HepG2 (cell line): ENCODE data around the gene FLYWCH1. TPM values are rescaled to one million over a fixed set of nuclear protein-coding genes. Genes with fewer than 3 reads are reported as not detected.

ENCODE experiments used
- PTBP1 ChIP-seq: fragments of 200-400 bp; formaldehyde crosslinking; IDR thresholded peaks from 2 replicates; pipeline ENCODE4 v1.6.1; 2018; ENCODE audit warnings: low read length, low read depth; ENCODE audit not compliant: poor library complexity, severe bottlenecking
- SALL2 ChIP-seq: sonication (generic); formaldehyde crosslinking; IDR thresholded peaks from 2 replicates; pipeline ENCODE4 v1.8.1; 2023; ENCODE audit warnings: mild to moderate bottlenecking, missing genetic modification reagents, inconsistent platforms
- SNAPC4 ChIP-seq: sonication (generic); formaldehyde crosslinking; IDR thresholded peaks from 2 replicates; pipeline ENCODE4 v1.4.0; 2020; ENCODE audit warnings: mild to moderate bottlenecking, missing genetic modification reagents
- ZNF687 ChIP-seq: sonication (generic); formaldehyde crosslinking; IDR thresholded peaks from 2 replicates; pipeline ENCODE4 v1.5.1; 2020; ENCODE audit warnings: mild to moderate bottlenecking, missing genetic modification reagents, moderate library complexity
- polyA plus RNA-seq, 8 experiments: library from polyadenylated mRNA; depleted of rRNA in 3 of 8; stranded (reverse) in 7 of 8; unstranded in 1 of 8; fragments of >200 nt; fragmentation: Illumina TruSeq in 4 of 8; extraction: Trizol in 4 of 8; gene quantifications; 2 replicates each; pipeline versions ENCODE4 v1.2.1 to v1.2.3, GENCODE V29; 2011 to 2016; ENCODE audit warnings: low read depth in 4 of 8, missing spikeins in 1 of 8, mixed read lengths in 1 of 8; ENCODE audit not compliant: insufficient read depth in 1 of 8
- total RNA-seq, 5 experiments: library from RNA; depleted of rRNA; stranded (reverse); fragments of >200 nt; fragmentation: Illumina TruSeq; extraction: Trizol; gene quantifications; 2 replicates each; pipeline ENCODE4 v1.2.3, GENCODE V29; 2016; ENCODE audit warnings: low read depth in 1 of 5
- TF ChIP-seq, protein P1 (sequence below): sonication (generic); formaldehyde crosslinking; IDR thresholded peaks from 2 replicates; pipeline ENCODE4 v1.4.0; 2020; ENCODE audit warnings: missing genetic modification reagents
- TF ChIP-seq, protein P2 (sequence below): sonication (generic); formaldehyde crosslinking; conservative IDR thresholded peaks from 2 replicates; pipeline ENCODE4 v1.4.0; 2020; ENCODE audit warnings: missing genetic modification reagents
- TF ChIP-seq, protein P3 (sequence below): sonication (generic); formaldehyde crosslinking; IDR thresholded peaks from 2 replicates; pipeline ENCODE4 v1.5.1; 2020; ENCODE audit warnings: missing genetic modification reagents, mild to moderate bottlenecking, borderline replicate concordance

FLYWCH1 gene
- total and polyA plus RNA-seq, 2 of the 13 experiments (the other 11 are each of a cell fraction or from before 2014, with no cell fraction given) = 7.3 to 12.4 TPM

- TF ChIP-seq, protein P1, sequence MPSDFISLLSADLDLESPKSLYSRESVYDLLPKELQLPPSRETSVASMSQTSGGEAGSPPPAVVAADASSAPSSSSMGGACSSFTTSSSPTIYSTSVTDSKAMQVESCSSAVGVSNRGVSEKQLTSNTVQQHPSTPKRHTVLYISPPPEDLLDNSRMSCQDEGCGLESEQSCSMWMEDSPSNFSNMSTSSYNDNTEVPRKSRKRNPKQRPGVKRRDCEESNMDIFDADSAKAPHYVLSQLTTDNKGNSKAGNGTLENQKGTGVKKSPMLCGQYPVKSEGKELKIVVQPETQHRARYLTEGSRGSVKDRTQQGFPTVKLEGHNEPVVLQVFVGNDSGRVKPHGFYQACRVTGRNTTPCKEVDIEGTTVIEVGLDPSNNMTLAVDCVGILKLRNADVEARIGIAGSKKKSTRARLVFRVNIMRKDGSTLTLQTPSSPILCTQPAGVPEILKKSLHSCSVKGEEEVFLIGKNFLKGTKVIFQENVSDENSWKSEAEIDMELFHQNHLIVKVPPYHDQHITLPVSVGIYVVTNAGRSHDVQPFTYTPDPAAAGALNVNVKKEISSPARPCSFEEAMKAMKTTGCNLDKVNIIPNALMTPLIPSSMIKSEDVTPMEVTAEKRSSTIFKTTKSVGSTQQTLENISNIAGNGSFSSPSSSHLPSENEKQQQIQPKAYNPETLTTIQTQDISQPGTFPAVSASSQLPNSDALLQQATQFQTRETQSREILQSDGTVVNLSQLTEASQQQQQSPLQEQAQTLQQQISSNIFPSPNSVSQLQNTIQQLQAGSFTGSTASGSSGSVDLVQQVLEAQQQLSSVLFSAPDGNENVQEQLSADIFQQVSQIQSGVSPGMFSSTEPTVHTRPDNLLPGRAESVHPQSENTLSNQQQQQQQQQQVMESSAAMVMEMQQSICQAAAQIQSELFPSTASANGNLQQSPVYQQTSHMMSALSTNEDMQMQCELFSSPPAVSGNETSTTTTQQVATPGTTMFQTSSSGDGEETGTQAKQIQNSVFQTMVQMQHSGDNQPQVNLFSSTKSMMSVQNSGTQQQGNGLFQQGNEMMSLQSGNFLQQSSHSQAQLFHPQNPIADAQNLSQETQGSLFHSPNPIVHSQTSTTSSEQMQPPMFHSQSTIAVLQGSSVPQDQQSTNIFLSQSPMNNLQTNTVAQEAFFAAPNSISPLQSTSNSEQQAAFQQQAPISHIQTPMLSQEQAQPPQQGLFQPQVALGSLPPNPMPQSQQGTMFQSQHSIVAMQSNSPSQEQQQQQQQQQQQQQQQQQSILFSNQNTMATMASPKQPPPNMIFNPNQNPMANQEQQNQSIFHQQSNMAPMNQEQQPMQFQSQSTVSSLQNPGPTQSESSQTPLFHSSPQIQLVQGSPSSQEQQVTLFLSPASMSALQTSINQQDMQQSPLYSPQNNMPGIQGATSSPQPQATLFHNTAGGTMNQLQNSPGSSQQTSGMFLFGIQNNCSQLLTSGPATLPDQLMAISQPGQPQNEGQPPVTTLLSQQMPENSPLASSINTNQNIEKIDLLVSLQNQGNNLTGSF = no peak; the same call in 1 of the 2 replicates
- TF ChIP-seq, protein P2, sequence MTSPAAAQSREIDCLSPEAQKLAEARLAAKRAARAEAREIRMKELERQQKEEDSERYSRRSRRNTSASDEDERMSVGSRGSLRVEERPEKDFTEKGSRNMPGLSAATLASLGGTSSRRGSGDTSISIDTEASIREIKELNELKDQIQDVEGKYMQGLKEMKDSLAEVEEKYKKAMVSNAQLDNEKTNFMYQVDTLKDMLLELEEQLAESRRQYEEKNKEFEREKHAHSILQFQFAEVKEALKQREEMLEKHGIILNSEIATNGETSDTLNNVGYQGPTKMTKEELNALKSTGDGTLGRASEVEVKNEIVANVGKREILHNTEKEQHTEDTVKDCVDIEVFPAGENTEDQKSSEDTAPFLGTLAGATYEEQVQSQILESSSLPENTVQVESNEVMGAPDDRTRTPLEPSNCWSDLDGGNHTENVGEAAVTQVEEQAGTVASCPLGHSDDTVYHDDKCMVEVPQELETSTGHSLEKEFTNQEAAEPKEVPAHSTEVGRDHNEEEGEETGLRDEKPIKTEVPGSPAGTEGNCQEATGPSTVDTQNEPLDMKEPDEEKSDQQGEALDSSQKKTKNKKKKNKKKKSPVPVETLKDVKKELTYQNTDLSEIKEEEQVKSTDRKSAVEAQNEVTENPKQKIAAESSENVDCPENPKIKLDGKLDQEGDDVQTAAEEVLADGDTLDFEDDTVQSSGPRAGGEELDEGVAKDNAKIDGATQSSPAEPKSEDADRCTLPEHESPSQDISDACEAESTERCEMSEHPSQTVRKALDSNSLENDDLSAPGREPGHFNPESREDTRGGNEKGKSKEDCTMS (CRISPR knock-in tag) = no peak
- TF ChIP-seq, protein P3, sequence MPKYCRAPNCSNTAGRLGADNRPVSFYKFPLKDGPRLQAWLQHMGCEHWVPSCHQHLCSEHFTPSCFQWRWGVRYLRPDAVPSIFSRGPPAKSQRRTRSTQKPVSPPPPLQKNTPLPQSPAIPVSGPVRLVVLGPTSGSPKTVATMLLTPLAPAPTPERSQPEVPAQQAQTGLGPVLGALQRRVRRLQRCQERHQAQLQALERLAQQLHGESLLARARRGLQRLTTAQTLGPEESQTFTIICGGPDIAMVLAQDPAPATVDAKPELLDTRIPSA = no peak
- TF ChIP-seq SALL2 (CRISPR knock-in tag) (peak; percentile 73; the same call in 1 of the 2 replicates), PTBP1 (no peak), ZNF687 (peak; percentile 71), SNAPC4 (CRISPR knock-in tag) (peak; percentile 70; the same call in 1 of the 2 replicates)
Observed at GRCh38 chr16:2969545-2970521, 58.1 kb downstream of the FLYWCH1 start (continued).
